Measurements from ENCODE around the gene GFOD2.

GRCh38 chr16:67647111-67647651 lies 71.9 kb downstream of the GFOD2 start:
- TF ChIP-seq EZH2phosphoT487 (IDR thresholded peaks at IDR 0.05; ENCODE audit: insufficient read depth, low read depth) (no peak), EZH2 (IDR thresholded peaks at IDR 0.05; ENCODE audit: insufficient read depth, poor library complexity, severe bottlenecking) (no peak)
